HCT116 (cell line): ENCODE data around the gene CACNA1E. TPM values are rescaled to one million over a fixed set of nuclear protein-coding genes. Genes with fewer than 3 reads are reported as not detected.

Source experiments
- ATAC-seq: fragments of 200-7000 bp; cut with Tn5 transposase; 2 replicates; pipeline ENCODE4 v1.9.1; 2020; ENCODE audit warnings: mild to moderate bottlenecking, moderate library complexity
- BruUV-seq: library from RNA; stranded (reverse); fragments of 400-500 nt; replicated peaks from 2 replicates; lab custom pipeline; 2021; lab: Mats Ljungman, UMichigan
- CTCF ChIA-PET: fragments of 300-600 bp; sonication (Branson Sonifier 250); formaldehyde crosslinking; loops from one replicate; lab custom pipeline; 2021; ENCODE audit warnings: antibody characterized with exemption; lab: Charles Lee
- POLR2A ChIA-PET: fragments of 300-600, 350-600 bp; sonication (Branson Sonifier 250); formaldehyde crosslinking; loops from one replicate; lab custom pipeline; 2021; ENCODE audit warnings: antibody characterized with exemption; lab: Charles Lee
- RAD21 ChIA-PET, 2 experiments: fragments of 300-600 bp; sonication (Branson Sonifier 250); formaldehyde crosslinking; loops; one replicate each; lab custom pipeline; 2023; ENCODE audit warnings: low total read pairs in 2 of 2; ENCODE audit not compliant: uncharacterized antibody in 2 of 2, unreplicated experiment in 2 of 2, low non-redundant PET in 1 of 2; lab: Charles Lee
- DNase-seq: peaks from one replicate; pipeline ENCODE4 v3.0.0-alpha.2; 2010; ENCODE audit warnings: low read depth, low spot score
- H2AFZ ChIP-seq: fragments of 200-600 bp; shearing (Covaris generic), sonication (generic); 2 replicates; pipeline ENCODE4 v1.6.1; 2017; ENCODE audit warnings: low read depth, mixed run types, mixed read lengths, antibody characterized with exemption, low read length; ENCODE audit not compliant: poor library complexity, severe bottlenecking
- H3K27ac ChIP-seq: 2 replicates; pipeline ENCODE4 v1.5.1; 2012; ENCODE audit warnings: low read depth, low read length
- H3K27me3 ChIP-seq: fragments of 200-600 bp; sonication (generic); 2 replicates; pipeline ENCODE4 v1.6.1; 2016; ENCODE audit warnings: mixed run types, low read length, mixed read lengths; ENCODE audit not compliant: insufficient read depth
- H3K36me3 ChIP-seq, 2 experiments: fragments of 200-500 bp in 1 of 2; fragments of 200-600 bp in 1 of 2; sonication (Bioruptor generic) in 1 of 2; sonication (generic) in 1 of 2; 2 replicates each; pipeline versions ENCODE4 v1.5.1 to v1.6.1; 2014 to 2016; ENCODE audit warnings: low read length in 2 of 2, inconsistent platforms in 1 of 2, mixed read lengths in 1 of 2, mixed run types in 1 of 2; ENCODE audit not compliant: insufficient read depth in 2 of 2, control insufficient read depth in 1 of 2
- H3K4me1 ChIP-seq, 2 experiments: fragments of 200-600 bp in 1 of 2; sonication (generic) in 1 of 2; 2 replicates each; pipeline versions ENCODE4 v1.5.1 to v1.6.1; 2012 to 2017; ENCODE audit warnings: low read length in 2 of 2, inconsistent platforms in 1 of 2, mild to moderate bottlenecking in 1 of 2, mixed read lengths in 1 of 2, mixed run types in 1 of 2, moderate library complexity in 1 of 2; ENCODE audit not compliant: insufficient read depth in 2 of 2, control insufficient read depth in 1 of 2
- H3K4me2 ChIP-seq: fragments of 200-600 bp; sonication (generic); 2 replicates; pipeline ENCODE4 v1.6.1; 2017; ENCODE audit warnings: mixed run types, low read length, mixed read lengths
- H3K4me3 ChIP-seq, 2 experiments: fragments of 200-600 bp in 1 of 2; sonication (generic) in 1 of 2; replicated peaks in 1 of 2; 2 replicates each; pipeline ENCODE4 v1.5.1; 2011 to 2016; ENCODE audit warnings: low read length in 2 of 2, control low read depth in 1 of 2, low read depth in 1 of 2, mild to moderate bottlenecking in 1 of 2, mixed read lengths in 1 of 2, mixed run types in 1 of 2
- H3K79me2 ChIP-seq: fragments of 200-600 bp; sonication (generic); 2 replicates; pipeline ENCODE4 v1.6.1; 2017; ENCODE audit warnings: mild to moderate bottlenecking, mixed run types, low read length, moderate library complexity, mixed read lengths; ENCODE audit not compliant: insufficient read depth
- H3K9ac ChIP-seq: fragments of 200-600 bp; sonication (generic); 2 replicates; pipeline ENCODE4 v1.6.1; 2016; ENCODE audit warnings: low read length, mixed read lengths
- H3K9me2 ChIP-seq: fragments of 200-600 bp; sonication (generic), shearing (Covaris generic); 2 replicates; pipeline ENCODE4 v1.6.1; 2017; ENCODE audit warnings: mixed run types, mild to moderate bottlenecking, moderate library complexity; ENCODE audit not compliant: insufficient read depth
- H3K9me3 ChIP-seq, 2 experiments: fragments of 200-500 bp in 1 of 2; fragments of 200-600 bp in 1 of 2; sonication (Bioruptor generic) in 1 of 2; sonication (generic) in 1 of 2; 2 replicates each; pipeline ENCODE4 v1.6.1; 2014 to 2017; ENCODE audit warnings: low read length in 2 of 2, mixed read lengths in 2 of 2, inconsistent platforms in 1 of 2, low read depth in 1 of 2, mild to moderate bottlenecking in 1 of 2, mixed run types in 1 of 2, moderate library complexity in 1 of 2; ENCODE audit not compliant: control insufficient read depth in 1 of 2, insufficient read depth in 1 of 2
- H4K20me1 ChIP-seq: fragments of 200-600 bp; sonication (generic), shearing (Covaris generic); 2 replicates; pipeline ENCODE4 v1.6.1; 2017; ENCODE audit warnings: mixed run types, mild to moderate bottlenecking, moderate library complexity; ENCODE audit not compliant: insufficient read depth
- ATF3 ChIP-seq: IDR thresholded peaks from 2 replicates; pipeline ENCODE4 v1.6.1; 2012
- CBX3 ChIP-seq: IDR thresholded peaks from 2 replicates; pipeline ENCODE4 v1.6.1; 2012; ENCODE audit warnings: low read depth
- CTCF ChIP-seq, 3 experiments: fragments of 200-600 bp in 1 of 3; sonication (generic) in 1 of 3; IDR thresholded peaks in 2 of 3; conservative IDR thresholded peaks in 1 of 3; 2 replicates each; pipeline ENCODE4 v1.5.1; 2012 to 2017; ENCODE audit warnings: low read depth in 2 of 3, low read length in 2 of 3, antibody characterized with exemption in 1 of 3, borderline replicate concordance in 1 of 3, control low read depth in 1 of 3, mild to moderate bottlenecking in 1 of 3, mixed read lengths in 1 of 3, mixed run types in 1 of 3, moderate library complexity in 1 of 3; ENCODE audit not compliant: insufficient read depth in 1 of 3
- ELF1 ChIP-seq: IDR thresholded peaks from 2 replicates; pipeline ENCODE4 v1.6.1; 2012; ENCODE audit warnings: low read depth, borderline replicate concordance
- EZH2phosphoT487 ChIP-seq: fragments of 200-600 bp; IDR thresholded peaks from 2 replicates; pipeline ENCODE4 v1.6.1; 2018; ENCODE audit warnings: antibody characterized with exemption, borderline replicate concordance
- JUND ChIP-seq: IDR thresholded peaks from 2 replicates; pipeline ENCODE4 v1.6.1; 2012
- POLR2A ChIP-seq: IDR thresholded peaks from 2 replicates; pipeline ENCODE4 v1.7.0; 2011; ENCODE audit warnings: borderline replicate concordance; ENCODE audit not compliant: insufficient read depth, insufficient read length; ENCODE audit errors: extremely low read depth
- RAD21 ChIP-seq: IDR thresholded peaks from 2 replicates; pipeline ENCODE4 v1.6.1; 2012; ENCODE audit warnings: low read depth, mild to moderate bottlenecking
- REST ChIP-seq: IDR thresholded peaks from 2 replicates; pipeline ENCODE4 v1.6.1; 2012; ENCODE audit warnings: low read depth
- SIN3A ChIP-seq: IDR thresholded peaks from 2 replicates; pipeline ENCODE4 v1.6.1; 2012; ENCODE audit warnings: low read depth
- SP1 ChIP-seq: IDR thresholded peaks from 2 replicates; pipeline ENCODE4 v1.6.1; 2012; ENCODE audit warnings: low read depth
- SRF ChIP-seq: IDR thresholded peaks from 2 replicates; pipeline ENCODE4 v1.6.1; 2012; ENCODE audit warnings: low read depth
- TCF7L2 ChIP-seq: IDR thresholded peaks from 2 replicates; pipeline ENCODE4 v1.7.0; 2011; ENCODE audit warnings: borderline replicate concordance, inconsistent platforms; ENCODE audit not compliant: insufficient read depth, insufficient read length; ENCODE audit errors: extremely low read depth
- ZBTB33 ChIP-seq: IDR thresholded peaks from 2 replicates; pipeline ENCODE4 v1.6.1; 2011; ENCODE audit warnings: mild to moderate bottlenecking, low read length, moderate library complexity; ENCODE audit not compliant: insufficient replicate concordance; ENCODE audit errors: extremely low read depth
- ZNF274 ChIP-seq: fragments of 200-500 bp; sonication (Bioruptor generic); IDR thresholded peaks from 2 replicates; pipeline ENCODE4 v1.6.1; 2014; ENCODE audit warnings: mild to moderate bottlenecking, low read depth, low read length, inconsistent platforms
- intact Hi-C: fragments of 100-400 bp; cut with micrococcal nuclease; formaldehyde crosslinking; loops from 2 replicates; pipeline ENCODE4 v1.10.0; 2022
- total RNA-seq: library from RNA; stranded (reverse); gene quantifications from one replicate; pipeline ENCODE4 v1.2.1, GENCODE V29; 2021; ENCODE audit not compliant: unreplicated experiment

The CACNA1E gene
- total RNA-seq, 1 experiment from 2014 or later = 0.02 TPM

GRCh38 chr1:181632960-181633359 lies 149.6 kb downstream of the CACNA1E start (continued):
- TF ChIP-seq CTCF (IDR thresholded peaks at IDR 0.05 in 2 of 3, conservative IDR thresholded peaks at IDR 0.05 in 1 of 3; ENCODE audit: borderline replicate concordance in 1 of 3, insufficient read depth in 1 of 3, low read depth in 2 of 3, low read length in 2 of 3) = no peak
- TF ChIP-seq ZNF274 = no peak

GRCh38 chr1:181635110-181635509 lies 151.8 kb downstream of the CACNA1E start:
- ChIA-PET CTCF (no interaction called here), POLR2A (no interaction called here), RAD21 (no interaction called here)
- H3K9me2 ChIP-seq = no peaks in the 10 kb centered on the region
- no peaks in the 10 kb centered on the region for H3K9me3 ChIP-seq
- ATAC-seq (no peak), DNase-seq (no peak)
- no peak overlapping the region for H3K4me2 ChIP-seq
- H3K4me3 ChIP-seq = no peak overlapping the region
- intact Hi-C loops = no loop called here
- H3K9ac ChIP-seq = no peak overlapping the region
- H3K27me3 ChIP-seq = peaks cover 23% of the 10 kb centered on the region
- no peaks in the 10 kb centered on the region for H3K79me2 ChIP-seq
- no peaks in the 10 kb centered on the region for H3K4me1 ChIP-seq
- H3K36me3 ChIP-seq = no peaks in the 10 kb centered on the region
- H2AFZ ChIP-seq = no peak overlapping the region
- no TSS peak for BruUV-seq
- no peaks in the 10 kb centered on the region for H4K20me1 ChIP-seq
- no peak overlapping the region for H3K27ac ChIP-seq
- TF ChIP-seq SRF (no peak), REST (no peak), SP1 (no peak), SIN3A (no peak), JUND (no peak), EZH2phosphoT487 (no peak), POLR2A (no peak), ATF3 (no peak), ZBTB33 (no peak), ELF1 (no peak), CBX3 (no peak), CTCF (IDR thresholded peaks at IDR 0.05 in 2 of 3, conservative IDR thresholded peaks at IDR 0.05 in 1 of 3; ENCODE audit: borderline replicate concordance in 1 of 3, insufficient read depth in 1 of 3, low read depth in 2 of 3, low read length in 2 of 3) (no peak), RAD21 (no peak), ZNF274 (no peak), TCF7L2 (no peak)
